ENCODE data around the gene HDAC9. TPM values are rescaled to one million over a fixed set of nuclear protein-coding genes. Genes with fewer than 3 reads are reported as not detected.

HDAC9 gene
- total and polyA plus RNA-seq, 2 experiments from 2014 or later: 3.7 to 9.4 TPM

GRCh38 chr7:18855796-18856195, 360.2 kb downstream of the HDAC9 start:
- no peak overlapping the region for H3K4me2 ChIP-seq
- WGBS (ENCODE audit: low lambda C conversion rate, missing lambda C conversion rate): 72% methylated on average over 4 of the region's 4 CpGs
- no peak overlapping the region for H2AFZ ChIP-seq

GRCh38 chr7:18858232-18858631, 362.7 kb downstream of the HDAC9 start:
- Histone ChIP-seq H3K4me2 (no peak overlapping the region), H3K27me3 (no peaks in the 10 kb centered on the region), H3K9me2 (replicated peaks; ENCODE audit: insufficient read depth) (no peaks in the 10 kb centered on the region), H4K20me1 (ENCODE audit: insufficient read depth, poor library complexity, severe bottlenecking) (no peaks in the 10 kb centered on the region), H3K27ac (no peak overlapping the region), H3K79me2 (no peaks in the 10 kb centered on the region), H3K36me3 (replicated peaks; ENCODE audit: insufficient read depth, low read depth) (no peaks in the 10 kb centered on the region), H3K4me3 (no peak overlapping the region), H3K4me1 (ENCODE audit: insufficient read depth) (no peaks in the 10 kb centered on the region), H2AFZ (no peak overlapping the region), H3K9me3 (ENCODE audit: low read depth) (no peaks in the 10 kb centered on the region)
- DNase-seq (ENCODE audit: low spot score): no peak
- no peak for TF ChIP-seq CTCF (IDR thresholded peaks at IDR 0.05; ENCODE audit: poor library complexity)
- TF ChIP-seq EZH2 (IDR thresholded peaks at IDR 0.05; ENCODE audit: borderline replicate concordance): no peak
- WGBS (ENCODE audit: low lambda C conversion rate, missing lambda C conversion rate): 94% methylated on average over 3 of the region's 3 CpGs

More at GRCh38 chr7:18855796-18856195, 360.2 kb downstream of the HDAC9 start:
- Histone ChIP-seq H3K9me2 (replicated peaks; ENCODE audit: insufficient read depth) (no peaks in the 10 kb centered on the region), H3K79me2 (no peaks in the 10 kb centered on the region), H3K27me3 (no peaks in the 10 kb centered on the region), H3K36me3 (replicated peaks; ENCODE audit: insufficient read depth, low read depth) (no peaks in the 10 kb centered on the region), H3K9me3 (ENCODE audit: low read depth) (no peaks in the 10 kb centered on the region), H3K27ac (no peak overlapping the region), H4K20me1 (ENCODE audit: insufficient read depth, poor library complexity, severe bottlenecking) (no peaks in the 10 kb centered on the region), H3K4me1 (ENCODE audit: insufficient read depth) (no peaks in the 10 kb centered on the region), H3K4me3 (no peak overlapping the region)
- TF ChIP-seq CTCF (IDR thresholded peaks at IDR 0.05; ENCODE audit: poor library complexity) (no peak), EZH2phosphoT487 (IDR thresholded peaks at IDR 0.05; ENCODE audit: low read depth, severe bottlenecking, unreplicated experiment) (no peak), EZH2 (IDR thresholded peaks at IDR 0.05; ENCODE audit: borderline replicate concordance) (no peak)
- DNase-seq (ENCODE audit: low spot score): no peak

DNA sequence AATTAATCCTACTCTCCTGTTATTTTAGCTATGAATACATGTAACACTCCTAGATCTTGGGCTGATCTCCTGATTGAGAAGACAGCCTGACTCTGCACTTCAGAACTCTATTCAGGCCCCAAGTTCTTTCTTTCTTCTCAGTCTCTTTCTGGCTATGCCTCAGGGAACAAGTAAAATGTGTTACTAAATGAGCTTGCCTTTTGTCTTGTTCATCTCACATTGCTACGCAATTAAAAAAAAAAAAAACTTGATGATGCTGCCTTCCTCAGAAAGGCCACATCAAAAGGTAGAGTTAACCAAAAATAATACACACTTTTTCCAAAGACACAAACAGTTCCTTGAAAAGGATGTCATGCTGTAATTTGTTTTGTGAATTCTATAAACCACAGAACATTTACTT, 363.8 kb downstream of the HDAC9 start:
- H3K36me3 ChIP-seq (replicated peaks; ENCODE audit: insufficient read depth, low read depth): no peaks in the 10 kb centered on the region

More for the DNA sequence above, 363.8 kb downstream of the HDAC9 start:
- Histone ChIP-seq H3K27ac (no peak overlapping the region), H3K9me3 (ENCODE audit: low read depth) (no peaks in the 10 kb centered on the region), H4K20me1 (ENCODE audit: insufficient read depth, poor library complexity, severe bottlenecking) (no peaks in the 10 kb centered on the region), H3K4me3 (no peak overlapping the region), H3K4me2 (no peak overlapping the region), H3K9me2 (replicated peaks; ENCODE audit: insufficient read depth) (no peaks in the 10 kb centered on the region), H3K4me1 (ENCODE audit: insufficient read depth) (no peaks in the 10 kb centered on the region), H3K79me2 (no peaks in the 10 kb centered on the region), H2AFZ (no peak overlapping the region), H3K27me3 (no peaks in the 10 kb centered on the region)
- 73% methylated on average over 1 of the region's 1 CpG for WGBS (ENCODE audit: low lambda C conversion rate, missing lambda C conversion rate)
- DNase-seq (ENCODE audit: low spot score): no peak
- TF ChIP-seq CTCF (IDR thresholded peaks at IDR 0.05; ENCODE audit: poor library complexity) (no peak), EZH2 (IDR thresholded peaks at IDR 0.05; ENCODE audit: borderline replicate concordance) (no peak), EZH2phosphoT487 (IDR thresholded peaks at IDR 0.05; ENCODE audit: low read depth, severe bottlenecking, unreplicated experiment) (no peak)

Measured in hepatocyte (in vitro differentiated cells).